HepG2 (cell line): ENCODE data around the gene EIF4G1. TPM values are rescaled to one million over a fixed set of nuclear protein-coding genes. Genes with fewer than 3 reads are reported as not detected.

Experiments
- JUND ChIP-seq: sonication (generic); formaldehyde crosslinking; IDR thresholded peaks from 2 replicates; pipeline ENCODE4 v1.8.0; 2022; ENCODE audit warnings: mild to moderate bottlenecking, missing genetic modification reagents
- MIXL1 ChIP-seq: IDR thresholded peaks from 2 replicates; pipeline ENCODE4 v1.6.1; 2016
- NKX3-1 ChIP-seq: sonication (generic); formaldehyde crosslinking; IDR thresholded peaks from 2 replicates; pipeline ENCODE4 v1.5.0; 2020; ENCODE audit warnings: missing genetic modification reagents
- NR2F2 ChIP-seq: IDR thresholded peaks from 2 replicates; pipeline ENCODE4 v1.6.1; 2012; ENCODE audit warnings: low read depth, inconsistent platforms, borderline replicate concordance
- PHB2 ChIP-seq: fragments of 450-650 bp; IDR thresholded peaks from 2 replicates; pipeline ENCODE4 v1.6.1; 2018; ENCODE audit not compliant: partially characterized antibody
- PHF20 ChIP-seq: sonication (generic); formaldehyde crosslinking; IDR thresholded peaks from 2 replicates; pipeline ENCODE4 v1.5.0; 2020; ENCODE audit warnings: mild to moderate bottlenecking, missing genetic modification reagents
- PHF8 ChIP-seq: sonication (generic); formaldehyde crosslinking; IDR thresholded peaks from 2 replicates; pipeline ENCODE4 v1.5.0; 2020; ENCODE audit warnings: missing genetic modification reagents
- RBFOX2 ChIP-seq: fragments of 200-400 bp; formaldehyde crosslinking; IDR thresholded peaks from 2 replicates; pipeline ENCODE4 v1.6.1; 2017; ENCODE audit warnings: low read depth, mild to moderate bottlenecking, low read length
- SAP130 ChIP-seq: IDR thresholded peaks from 2 replicates; pipeline ENCODE4 v1.6.1; 2016; ENCODE audit warnings: low read depth
- SCMH1 ChIP-seq: sonication (generic); formaldehyde crosslinking; IDR thresholded peaks from 2 replicates; pipeline ENCODE4 v1.9.0; 2021; ENCODE audit warnings: missing genetic modification reagents, mild to moderate bottlenecking, borderline replicate concordance
- XRCC5 ChIP-seq: fragments of 200-400 bp; formaldehyde crosslinking; optimal IDR thresholded peaks from 2 replicates; pipeline ENCODE3; 2017; ENCODE audit warnings: mild to moderate bottlenecking, low read length
- ZC3H13 ChIP-seq: sonication (generic); formaldehyde crosslinking; IDR thresholded peaks from 2 replicates; pipeline ENCODE4 v1.8.1; 2023; ENCODE audit warnings: mild to moderate bottlenecking, missing genetic modification reagents, moderate library complexity
- ZNF17 ChIP-seq: sonication (generic); formaldehyde crosslinking; IDR thresholded peaks from 2 replicates; pipeline ENCODE4 v1.5.0; 2020; ENCODE audit warnings: mild to moderate bottlenecking, missing genetic modification reagents
- ZNF232 ChIP-seq: sonication (generic); formaldehyde crosslinking; IDR thresholded peaks from 2 replicates; pipeline ENCODE4 v1.4.0; 2020; ENCODE audit warnings: missing genetic modification reagents, borderline replicate concordance
- ZNF263 ChIP-seq: sonication (generic); formaldehyde crosslinking; IDR thresholded peaks from 2 replicates; pipeline ENCODE4 v1.4.0; 2020; ENCODE audit warnings: missing genetic modification reagents
- ZNF274 ChIP-seq: sonication (generic); formaldehyde crosslinking; IDR thresholded peaks from 2 replicates; pipeline ENCODE4 v1.5.1; 2020; ENCODE audit warnings: mild to moderate bottlenecking, missing genetic modification reagents
- ZNF343 ChIP-seq: sonication (generic); formaldehyde crosslinking; IDR thresholded peaks from 2 replicates; pipeline ENCODE4 v1.4.0; 2020; ENCODE audit warnings: mild to moderate bottlenecking, missing genetic modification reagents
- ZNF441 ChIP-seq: sonication (generic); formaldehyde crosslinking; IDR thresholded peaks from 2 replicates; pipeline ENCODE4 v1.7.0; 2021; ENCODE audit warnings: missing genetic modification reagents, borderline replicate concordance
- polyA plus RNA-seq, 8 experiments: library from polyadenylated mRNA; depleted of rRNA in 3 of 8; stranded (reverse) in 7 of 8; unstranded in 1 of 8; fragments of >200 nt; fragmentation: Illumina TruSeq in 4 of 8; extraction: Trizol in 4 of 8; gene quantifications; 2 replicates each; pipeline versions ENCODE4 v1.2.1 to v1.2.3, GENCODE V29; 2011 to 2016; ENCODE audit warnings: low read depth in 4 of 8, missing spikeins in 1 of 8, mixed read lengths in 1 of 8; ENCODE audit not compliant: insufficient read depth in 1 of 8
- total RNA-seq, 5 experiments: library from RNA; depleted of rRNA; stranded (reverse); fragments of >200 nt; fragmentation: Illumina TruSeq; extraction: Trizol; gene quantifications; 2 replicates each; pipeline ENCODE4 v1.2.3, GENCODE V29; 2016; ENCODE audit warnings: low read depth in 1 of 5
- TF ChIP-seq, protein P1 (sequence below): sonication (generic); formaldehyde crosslinking; IDR thresholded peaks from 2 replicates; pipeline ENCODE4 v1.4.0; 2020; ENCODE audit warnings: missing genetic modification reagents; ENCODE audit errors: not compliant biosample characterization
- TF ChIP-seq, protein P2 (sequence below): sonication (generic); formaldehyde crosslinking; IDR thresholded peaks from 2 replicates; pipeline ENCODE4 v1.5.1; 2020; ENCODE audit warnings: mild to moderate bottlenecking, moderate library complexity, missing genetic modification reagents
- TF ChIP-seq, protein P3 (sequence below): sonication (generic); formaldehyde crosslinking; IDR thresholded peaks from 2 replicates; pipeline ENCODE4 v1.5.0; 2020; ENCODE audit warnings: mild to moderate bottlenecking, missing genetic modification reagents
- TF ChIP-seq, protein P4 (sequence below): sonication (generic); formaldehyde crosslinking; IDR thresholded peaks from 2 replicates; pipeline ENCODE4 v1.4.0; 2020; ENCODE audit warnings: low read depth, missing genetic modification reagents

Gene EIF4G1
- total and polyA plus RNA-seq, 2 of the 13 experiments (the other 11 are each of a cell fraction or from before 2014, with no cell fraction given) = 208 to 213 TPM

- TF ChIP-seq, protein P1, sequence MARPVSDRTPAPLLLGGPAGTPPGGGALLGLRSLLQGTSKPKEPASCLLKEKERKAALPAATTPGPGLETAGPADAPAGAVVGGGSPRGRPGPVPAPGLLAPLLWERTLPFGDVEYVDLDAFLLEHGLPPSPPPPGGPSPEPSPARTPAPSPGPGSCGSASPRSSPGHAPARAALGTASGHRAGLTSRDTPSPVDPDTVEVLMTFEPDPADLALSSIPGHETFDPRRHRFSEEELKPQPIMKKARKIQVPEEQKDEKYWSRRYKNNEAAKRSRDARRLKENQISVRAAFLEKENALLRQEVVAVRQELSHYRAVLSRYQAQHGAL (CRISPR knock-in tag) = no peak
- TF ChIP-seq ZNF232 (CRISPR knock-in tag) (no peak; the same call in 1 of the 2 replicates), XRCC5 (no peak), ZNF17 (CRISPR knock-in tag) (no peak), MIXL1 (CRISPR knock-in tag) (no peak), PHF20 (CRISPR knock-in tag) (peak; percentile 77), RBFOX2 (peak; percentile 85), SCMH1 (CRISPR knock-in tag) (no peak), PHB2 (no peak), ZC3H13 (CRISPR knock-in tag) (no peak), PHF8 (CRISPR knock-in tag) (peak; percentile 97), ZNF441 (CRISPR knock-in tag) (peak; percentile 50; the same call in 1 of the 2 replicates), ZNF274 (peak; percentile 42; the same call in 1 of the 2 replicates), ZNF263 (CRISPR knock-in tag) (0 out of 2 replicates have a peak, but pooled peaks have one; percentile 16), ZNF343 (CRISPR knock-in tag) (no peak), JUND (CRISPR knock-in tag) (0 out of 2 replicates have a peak, but pooled peaks have one; percentile 20), NKX3-1 (CRISPR knock-in tag) (peak; percentile 65; the same call in 1 of the 2 replicates), NR2F2 (no peak), SAP130 (CRISPR knock-in tag) (peak; percentile 87)
- TF ChIP-seq, protein P2, sequence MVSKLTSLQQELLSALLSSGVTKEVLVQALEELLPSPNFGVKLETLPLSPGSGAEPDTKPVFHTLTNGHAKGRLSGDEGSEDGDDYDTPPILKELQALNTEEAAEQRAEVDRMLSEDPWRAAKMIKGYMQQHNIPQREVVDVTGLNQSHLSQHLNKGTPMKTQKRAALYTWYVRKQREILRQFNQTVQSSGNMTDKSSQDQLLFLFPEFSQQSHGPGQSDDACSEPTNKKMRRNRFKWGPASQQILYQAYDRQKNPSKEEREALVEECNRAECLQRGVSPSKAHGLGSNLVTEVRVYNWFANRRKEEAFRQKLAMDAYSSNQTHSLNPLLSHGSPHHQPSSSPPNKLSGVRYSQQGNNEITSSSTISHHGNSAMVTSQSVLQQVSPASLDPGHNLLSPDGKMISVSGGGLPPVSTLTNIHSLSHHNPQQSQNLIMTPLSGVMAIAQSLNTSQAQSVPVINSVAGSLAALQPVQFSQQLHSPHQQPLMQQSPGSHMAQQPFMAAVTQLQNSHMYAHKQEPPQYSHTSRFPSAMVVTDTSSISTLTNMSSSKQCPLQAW (CRISPR knock-in tag) = no peak; the same call in 1 of the 2 replicates
- TF ChIP-seq, protein P3, sequence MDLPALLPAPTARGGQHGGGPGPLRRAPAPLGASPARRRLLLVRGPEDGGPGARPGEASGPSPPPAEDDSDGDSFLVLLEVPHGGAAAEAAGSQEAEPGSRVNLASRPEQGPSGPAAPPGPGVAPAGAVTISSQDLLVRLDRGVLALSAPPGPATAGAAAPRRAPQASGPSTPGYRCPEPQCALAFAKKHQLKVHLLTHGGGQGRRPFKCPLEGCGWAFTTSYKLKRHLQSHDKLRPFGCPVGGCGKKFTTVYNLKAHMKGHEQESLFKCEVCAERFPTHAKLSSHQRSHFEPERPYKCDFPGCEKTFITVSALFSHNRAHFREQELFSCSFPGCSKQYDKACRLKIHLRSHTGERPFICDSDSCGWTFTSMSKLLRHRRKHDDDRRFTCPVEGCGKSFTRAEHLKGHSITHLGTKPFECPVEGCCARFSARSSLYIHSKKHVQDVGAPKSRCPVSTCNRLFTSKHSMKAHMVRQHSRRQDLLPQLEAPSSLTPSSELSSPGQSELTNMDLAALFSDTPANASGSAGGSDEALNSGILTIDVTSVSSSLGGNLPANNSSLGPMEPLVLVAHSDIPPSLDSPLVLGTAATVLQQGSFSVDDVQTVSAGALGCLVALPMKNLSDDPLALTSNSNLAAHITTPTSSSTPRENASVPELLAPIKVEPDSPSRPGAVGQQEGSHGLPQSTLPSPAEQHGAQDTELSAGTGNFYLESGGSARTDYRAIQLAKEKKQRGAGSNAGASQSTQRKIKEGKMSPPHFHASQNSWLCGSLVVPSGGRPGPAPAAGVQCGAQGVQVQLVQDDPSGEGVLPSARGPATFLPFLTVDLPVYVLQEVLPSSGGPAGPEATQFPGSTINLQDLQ = peak; percentile 81
- TF ChIP-seq, protein P4, sequence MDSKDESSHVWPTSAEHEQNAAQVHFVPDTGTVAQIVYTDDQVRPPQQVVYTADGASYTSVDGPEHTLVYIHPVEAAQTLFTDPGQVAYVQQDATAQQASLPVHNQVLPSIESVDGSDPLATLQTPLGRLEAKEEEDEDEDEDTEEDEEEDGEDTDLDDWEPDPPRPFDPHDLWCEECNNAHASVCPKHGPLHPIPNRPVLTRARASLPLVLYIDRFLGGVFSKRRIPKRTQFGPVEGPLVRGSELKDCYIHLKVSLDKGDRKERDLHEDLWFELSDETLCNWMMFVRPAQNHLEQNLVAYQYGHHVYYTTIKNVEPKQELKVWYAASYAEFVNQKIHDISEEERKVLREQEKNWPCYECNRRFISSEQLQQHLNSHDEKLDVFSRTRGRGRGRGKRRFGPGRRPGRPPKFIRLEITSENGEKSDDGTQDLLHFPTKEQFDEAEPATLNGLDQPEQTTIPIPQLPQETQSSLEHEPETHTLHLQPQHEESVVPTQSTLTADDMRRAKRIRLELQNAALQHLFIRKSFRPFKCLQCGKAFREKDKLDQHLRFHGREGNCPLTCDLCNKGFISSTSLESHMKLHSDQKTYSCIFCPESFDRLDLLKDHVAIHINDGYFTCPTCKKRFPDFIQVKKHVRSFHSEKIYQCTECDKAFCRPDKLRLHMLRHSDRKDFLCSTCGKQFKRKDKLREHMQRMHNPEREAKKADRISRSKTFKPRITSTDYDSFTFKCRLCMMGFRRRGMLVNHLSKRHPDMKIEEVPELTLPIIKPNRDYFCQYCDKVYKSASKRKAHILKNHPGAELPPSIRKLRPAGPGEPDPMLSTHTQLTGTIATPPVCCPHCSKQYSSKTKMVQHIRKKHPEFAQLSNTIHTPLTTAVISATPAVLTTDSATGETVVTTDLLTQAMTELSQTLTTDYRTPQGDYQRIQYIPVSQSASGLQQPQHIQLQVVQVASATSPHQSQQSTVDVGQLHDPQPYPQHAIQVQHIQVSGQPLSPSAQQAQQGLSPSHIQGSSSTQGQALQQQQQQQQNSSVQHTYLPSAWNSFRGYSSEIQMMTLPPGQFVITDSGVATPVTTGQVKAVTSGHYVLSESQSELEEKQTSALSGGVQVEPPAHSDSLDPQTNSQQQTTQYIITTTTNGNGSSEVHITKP (CRISPR knock-in tag) = peak; percentile 66; the same call in 1 of the 2 replicates
Measured at GRCh38 chr3:184298759-184299487, 15.5 kb upstream of the EIF4G1 start, which contains the start of gene PSMD2 (continued).
